Fibroblast of lung (primary cell): ENCODE results near the gene UMAD1.

ENCODE experiments used
- EZH2 ChIP-seq: IDR thresholded peaks from 2 replicates; pipeline ENCODE4 v1.5.1; 2012; ENCODE audit warnings: low read length, control low read depth, mild to moderate bottlenecking; ENCODE audit errors: missing control alignments
- TF ChIP-seq, protein P1 (sequence below), 2 donors: IDR thresholded peaks in 1 of 2; conservative IDR thresholded peaks in 1 of 2; 1 replicate in 1 of 2; 2 replicates in 1 of 2; pipeline ENCODE4 v1.5.1; 2011 to 2012; ENCODE audit warnings: low read length in 2 of 2, control low read depth in 1 of 2, inconsistent platforms in 1 of 2, low read depth in 1 of 2, mild to moderate bottlenecking in 1 of 2

GRCh38 chr7:7876419-7876818 lies 235.9 kb downstream of the UMAD1 start:
- TF ChIP-seq, protein P1, sequence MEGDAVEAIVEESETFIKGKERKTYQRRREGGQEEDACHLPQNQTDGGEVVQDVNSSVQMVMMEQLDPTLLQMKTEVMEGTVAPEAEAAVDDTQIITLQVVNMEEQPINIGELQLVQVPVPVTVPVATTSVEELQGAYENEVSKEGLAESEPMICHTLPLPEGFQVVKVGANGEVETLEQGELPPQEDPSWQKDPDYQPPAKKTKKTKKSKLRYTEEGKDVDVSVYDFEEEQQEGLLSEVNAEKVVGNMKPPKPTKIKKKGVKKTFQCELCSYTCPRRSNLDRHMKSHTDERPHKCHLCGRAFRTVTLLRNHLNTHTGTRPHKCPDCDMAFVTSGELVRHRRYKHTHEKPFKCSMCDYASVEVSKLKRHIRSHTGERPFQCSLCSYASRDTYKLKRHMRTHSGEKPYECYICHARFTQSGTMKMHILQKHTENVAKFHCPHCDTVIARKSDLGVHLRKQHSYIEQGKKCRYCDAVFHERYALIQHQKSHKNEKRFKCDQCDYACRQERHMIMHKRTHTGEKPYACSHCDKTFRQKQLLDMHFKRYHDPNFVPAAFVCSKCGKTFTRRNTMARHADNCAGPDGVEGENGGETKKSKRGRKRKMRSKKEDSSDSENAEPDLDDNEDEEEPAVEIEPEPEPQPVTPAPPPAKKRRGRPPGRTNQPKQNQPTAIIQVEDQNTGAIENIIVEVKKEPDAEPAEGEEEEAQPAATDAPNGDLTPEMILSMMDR (conservative IDR thresholded peaks at IDR 0.05 in 1 of 2, IDR thresholded peaks at IDR 0.05 in 1 of 2; ENCODE audit: low read depth in 1 of 2, low read length in 2 of 2): no peak
- TF ChIP-seq EZH2: no peak
